Measurements from ENCODE around the gene RNASE7.

RNASE7 gene

DNA sequence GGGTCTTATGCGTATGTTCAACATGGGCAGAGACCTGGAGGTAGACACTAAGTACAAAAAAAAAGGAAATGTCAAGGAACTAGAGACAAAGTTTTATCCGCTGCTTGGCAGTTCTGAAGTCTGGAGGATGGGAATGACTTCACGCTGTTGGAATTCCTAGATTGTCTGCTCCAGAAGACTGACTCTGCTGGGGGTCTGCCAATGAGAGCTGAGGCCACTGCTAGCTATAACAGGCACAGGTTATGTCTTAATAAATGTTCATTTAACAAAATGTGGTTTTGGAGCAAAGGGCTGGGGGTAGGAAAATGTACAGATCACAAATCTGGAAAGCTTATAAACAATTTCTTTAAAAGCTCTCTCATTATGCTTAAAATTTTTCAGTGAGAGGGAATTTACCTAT, 21.3 kb downstream of the RNASE7 start:
- no peak overlapping the region for H3K4me3 ChIP-seq (replicated peaks in 1 of 2; ENCODE audit: low read depth in 2 of 2, low read length in 2 of 2)
- TF ChIP-seq, protein P1, sequence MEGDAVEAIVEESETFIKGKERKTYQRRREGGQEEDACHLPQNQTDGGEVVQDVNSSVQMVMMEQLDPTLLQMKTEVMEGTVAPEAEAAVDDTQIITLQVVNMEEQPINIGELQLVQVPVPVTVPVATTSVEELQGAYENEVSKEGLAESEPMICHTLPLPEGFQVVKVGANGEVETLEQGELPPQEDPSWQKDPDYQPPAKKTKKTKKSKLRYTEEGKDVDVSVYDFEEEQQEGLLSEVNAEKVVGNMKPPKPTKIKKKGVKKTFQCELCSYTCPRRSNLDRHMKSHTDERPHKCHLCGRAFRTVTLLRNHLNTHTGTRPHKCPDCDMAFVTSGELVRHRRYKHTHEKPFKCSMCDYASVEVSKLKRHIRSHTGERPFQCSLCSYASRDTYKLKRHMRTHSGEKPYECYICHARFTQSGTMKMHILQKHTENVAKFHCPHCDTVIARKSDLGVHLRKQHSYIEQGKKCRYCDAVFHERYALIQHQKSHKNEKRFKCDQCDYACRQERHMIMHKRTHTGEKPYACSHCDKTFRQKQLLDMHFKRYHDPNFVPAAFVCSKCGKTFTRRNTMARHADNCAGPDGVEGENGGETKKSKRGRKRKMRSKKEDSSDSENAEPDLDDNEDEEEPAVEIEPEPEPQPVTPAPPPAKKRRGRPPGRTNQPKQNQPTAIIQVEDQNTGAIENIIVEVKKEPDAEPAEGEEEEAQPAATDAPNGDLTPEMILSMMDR (IDR thresholded peaks at IDR 0.05; ENCODE audit: low read depth, low read length), result no peak
- peak; percentile 83 to 90 for DNase-seq (ENCODE audit: low read depth in 2 of 2)

DNA sequence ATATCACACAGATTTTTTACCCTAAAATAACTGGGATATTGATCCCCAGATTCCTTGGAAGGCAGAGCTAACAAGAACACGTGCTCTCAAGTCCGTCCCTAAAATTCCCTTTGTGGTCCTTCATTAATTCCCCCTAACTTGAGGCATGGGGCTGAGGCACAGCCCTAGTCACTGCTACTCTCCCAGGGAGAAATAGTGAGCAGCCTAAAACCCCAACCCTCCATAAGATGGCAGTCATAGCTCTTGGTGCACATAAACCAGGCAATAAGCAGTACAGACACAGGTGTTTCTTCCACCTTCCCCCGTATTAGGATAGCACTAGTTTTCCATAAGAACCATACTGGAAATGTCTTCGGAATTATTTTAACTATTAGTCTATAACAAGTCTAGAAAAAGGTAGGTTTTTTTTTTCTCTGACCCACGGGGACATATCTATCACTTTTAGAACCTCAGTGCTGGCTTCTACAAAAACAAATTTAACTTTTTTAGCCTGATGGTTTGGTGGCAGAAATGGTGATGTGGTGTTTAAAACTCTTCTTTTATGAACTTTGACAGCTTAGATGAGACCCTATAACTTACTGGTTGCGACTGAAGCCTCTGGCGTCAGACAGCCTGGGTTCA, 24.8 kb downstream of the RNASE7 start:
- DNase-seq (ENCODE audit: low read depth in 2 of 2), result peak in 1 of 2 donors; percentile 25
- TF ChIP-seq, protein P1 (IDR thresholded peaks at IDR 0.05; ENCODE audit: low read depth, low read length), result peak; percentile 23
- H3K4me3 ChIP-seq (replicated peaks in 1 of 2; ENCODE audit: low read depth in 2 of 2, low read length in 2 of 2), result no peak overlapping the region

DNA sequence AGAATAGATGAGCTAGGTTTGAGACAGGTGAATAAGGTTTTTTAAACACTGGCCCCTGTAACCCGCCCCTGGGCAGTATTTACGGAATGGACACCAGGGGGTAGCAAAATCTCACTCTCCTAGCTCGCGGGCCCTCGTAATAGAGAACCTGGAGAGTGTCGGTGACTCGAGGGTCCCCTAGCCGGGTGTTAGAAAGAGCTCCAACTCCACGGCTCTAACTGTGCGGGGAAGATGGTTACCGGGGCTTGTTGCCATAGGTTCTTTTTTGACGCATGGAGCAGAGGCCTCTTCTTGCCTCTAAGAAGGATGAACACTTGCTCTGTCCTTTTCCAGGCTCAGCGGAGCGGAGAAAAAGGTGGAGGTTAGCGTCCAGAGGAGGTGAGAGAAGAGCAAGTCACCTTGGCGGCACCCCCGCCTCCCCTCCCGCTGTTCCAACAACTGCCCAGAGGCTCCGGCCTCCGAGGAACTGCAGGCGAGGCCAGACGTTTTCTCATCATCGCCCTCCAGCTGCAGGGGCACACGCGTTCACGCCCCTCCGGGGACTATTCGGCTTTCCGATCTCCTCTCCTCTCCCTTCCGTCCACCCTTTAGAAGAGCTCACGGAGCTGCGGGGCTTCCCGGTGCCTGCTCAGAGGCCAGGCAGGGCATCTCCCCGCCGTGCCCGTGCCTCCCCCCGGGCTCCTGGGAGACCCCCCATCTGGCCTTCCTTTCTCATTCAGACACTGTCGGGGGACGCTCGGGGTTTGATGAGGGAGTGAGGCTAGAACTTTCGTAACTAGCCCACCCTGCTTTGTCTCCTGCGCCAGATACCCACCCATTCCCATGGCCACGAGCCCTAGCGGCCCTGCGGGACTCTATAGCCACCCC, 26.6 kb downstream of the RNASE7 start:
- DNase-seq (ENCODE audit: low read depth in 2 of 2), result peak; percentile 70
- peak overlapping the region; percentile 8 to 76 for H3K4me3 ChIP-seq (replicated peaks in 1 of 2; ENCODE audit: low read depth in 2 of 2, low read length in 2 of 2)
- TF ChIP-seq, protein P1 (IDR thresholded peaks at IDR 0.05; ENCODE audit: low read depth, low read length), result peak; percentile 72

DNA sequence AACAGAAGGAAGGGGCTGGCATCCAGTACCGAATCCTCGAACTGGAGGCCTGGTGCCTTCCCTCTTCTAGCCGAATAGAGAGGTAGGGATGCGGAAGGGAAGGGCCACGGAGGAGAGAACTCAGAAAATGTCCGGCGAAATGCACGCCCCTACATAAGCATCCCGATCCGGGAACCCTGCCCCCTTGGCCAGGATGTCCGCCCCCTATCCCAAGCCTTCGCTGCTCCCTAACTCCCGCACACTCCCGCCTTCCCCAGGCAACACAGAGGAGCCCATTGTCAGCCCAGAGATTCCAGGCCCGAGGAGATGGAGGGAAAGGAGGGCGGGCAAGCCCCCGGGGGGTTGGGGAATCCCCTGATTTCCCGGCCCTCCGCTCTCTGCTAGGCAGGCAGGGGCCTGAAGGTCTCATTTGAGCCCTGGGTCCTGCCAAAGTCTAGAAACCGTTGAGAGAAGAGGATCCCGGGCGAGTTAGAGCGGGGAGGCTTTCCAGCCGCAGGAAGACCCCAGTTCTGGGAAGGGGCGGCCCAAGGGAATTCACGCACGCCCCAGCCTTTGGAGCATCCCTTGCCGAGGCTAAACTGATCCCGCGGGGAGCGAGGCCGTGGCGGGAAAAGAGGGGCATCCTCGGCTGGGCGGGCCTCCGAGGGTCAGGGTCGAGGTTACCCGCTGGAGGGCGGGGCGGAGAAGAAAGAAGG, 27.4 kb downstream of the RNASE7 start:
- TF ChIP-seq, protein P1 (IDR thresholded peaks at IDR 0.05; ENCODE audit: low read depth, low read length), result no peak
- DNase-seq (ENCODE audit: low read depth in 2 of 2), result peak; percentile 28 to 33
- peak overlapping the region; percentile 60 to 76 for H3K4me3 ChIP-seq (replicated peaks in 1 of 2; ENCODE audit: low read depth in 2 of 2, low read length in 2 of 2)

DNA sequence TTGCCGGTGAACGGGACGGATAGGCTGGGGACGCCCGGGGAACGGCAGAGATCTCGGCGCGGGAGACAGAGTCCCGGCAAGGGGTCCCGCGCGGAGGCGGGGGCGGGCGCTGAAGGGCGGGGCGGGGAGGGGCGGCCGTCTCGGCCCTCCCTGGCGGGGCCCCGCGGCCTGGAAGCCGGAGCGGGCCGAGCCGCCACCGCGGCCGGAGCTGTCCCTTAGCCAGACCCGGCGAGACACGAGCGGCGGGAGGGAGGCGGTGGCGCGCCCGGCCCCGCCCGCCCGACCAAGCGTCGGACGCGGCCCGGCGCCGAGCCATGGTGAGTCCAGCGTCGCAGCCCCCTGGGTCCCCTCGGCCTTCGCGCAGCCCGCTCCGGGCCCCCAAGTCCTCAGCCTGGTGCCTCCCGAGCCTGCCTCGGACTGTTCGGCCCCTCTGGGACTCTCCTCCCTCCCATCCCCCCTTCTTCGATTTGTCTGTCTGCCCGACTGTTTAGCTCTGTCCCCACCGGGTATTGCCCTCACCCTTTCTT, 28.0 kb downstream of the RNASE7 start, which contains the start of gene ARHGEF40:
Gene ARHGEF40 (plus strand): TSS at position 222 of the 527 bp plus-strand sequence. CDS start 93 bp downstream, at position 315.
- DNase-seq (ENCODE audit: low read depth in 2 of 2), result peak; percentile 34 to 54
- TF ChIP-seq, protein P1 (IDR thresholded peaks at IDR 0.05; ENCODE audit: low read depth, low read length), result no peak
- peak within 1 kb of the TSS; percentile 67 to 76 for H3K4me3 ChIP-seq (replicated peaks in 1 of 2; ENCODE audit: low read depth in 2 of 2, low read length in 2 of 2)

DNA sequence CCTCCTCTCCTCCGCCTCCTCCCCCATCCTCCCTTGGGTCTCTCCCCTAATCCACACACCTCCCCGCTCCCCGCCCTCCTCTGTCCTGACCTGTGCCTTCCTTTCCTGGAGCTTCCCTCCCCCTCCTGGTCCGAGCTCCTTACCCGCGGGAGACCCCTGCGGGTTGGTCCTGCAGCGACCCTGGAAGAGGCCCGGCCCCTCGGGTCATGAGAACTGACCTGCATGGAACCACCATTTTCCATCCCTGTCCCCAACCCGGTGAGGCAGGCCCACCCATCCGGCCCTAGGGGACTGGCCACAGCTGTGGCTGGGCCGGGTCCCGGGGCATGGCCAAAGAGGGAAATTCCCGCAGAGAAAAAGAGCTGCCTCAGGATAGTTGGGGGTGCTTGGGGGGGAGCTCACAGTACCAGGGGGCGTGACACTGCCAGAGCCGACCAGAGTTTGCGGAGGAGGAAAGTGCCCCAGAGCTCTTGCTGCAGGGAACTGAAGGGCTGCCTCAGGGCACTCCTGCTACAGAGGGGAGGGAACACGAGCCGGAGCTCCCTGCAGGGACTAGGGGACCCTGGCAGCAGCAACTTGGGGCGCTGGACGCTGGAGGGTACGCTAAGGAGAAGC, 28.6 kb downstream of the RNASE7 start:
- TF ChIP-seq, protein P1 (IDR thresholded peaks at IDR 0.05; ENCODE audit: low read depth, low read length), result no peak
- peak overlapping the region; percentile 67 to 76 for H3K4me3 ChIP-seq (replicated peaks in 1 of 2; ENCODE audit: low read depth in 2 of 2, low read length in 2 of 2)
- DNase-seq (ENCODE audit: low read depth in 2 of 2), result peak; percentile 48 to 55
